Urinary bladder (tissue), 2 donors: ENCODE results near the gene PARP8. TPM values are rescaled to one million over a fixed set of nuclear protein-coding genes. Genes with fewer than 3 reads are reported as not detected.

Experiments
- polyA plus RNA-seq: library from polyadenylated mRNA; stranded (reverse); fragments of 200-250 nt; gene quantifications from one replicate; pipeline ENCODE4 v1.2.3, GENCODE V29; 2013
- total RNA-seq: library from RNA; depleted of rRNA; stranded (reverse); fragments of >200 nt; gene quantifications from one replicate; pipeline ENCODE4 v1.2.3, GENCODE V29; 2014
- donor health status: healthy.

PARP8 gene
- total and polyA plus RNA-seq, 2 donors = 8.4 to 25.9 TPM

Other genes with a start within 250 kb of the PARP8 start
- 12.7 TPM for gene EMB, start 225.3 kb upstream of the PARP8 start, total RNA-seq
- gene EMB, start 225.3 kb upstream of the PARP8 start, polyA plus RNA-seq = 5.0 TPM